GM21723 (cell line): ENCODE measurements around the gene EIF3B.
"Not testable (repeated sequence)": the region's sequence is repeated elsewhere in the genome, so short reads cannot be mapped to it uniquely, and the experiment has no call there.

Experiments used
- ATAC-seq: cut with Tn5 transposase; IDR thresholded peaks from one replicate; pipeline ENCODE4 v1.9.1; 2021; ENCODE audit warnings: mild to moderate bottlenecking, moderate library complexity; ENCODE audit not compliant: unreplicated experiment

The EIF3B gene

DNA sequence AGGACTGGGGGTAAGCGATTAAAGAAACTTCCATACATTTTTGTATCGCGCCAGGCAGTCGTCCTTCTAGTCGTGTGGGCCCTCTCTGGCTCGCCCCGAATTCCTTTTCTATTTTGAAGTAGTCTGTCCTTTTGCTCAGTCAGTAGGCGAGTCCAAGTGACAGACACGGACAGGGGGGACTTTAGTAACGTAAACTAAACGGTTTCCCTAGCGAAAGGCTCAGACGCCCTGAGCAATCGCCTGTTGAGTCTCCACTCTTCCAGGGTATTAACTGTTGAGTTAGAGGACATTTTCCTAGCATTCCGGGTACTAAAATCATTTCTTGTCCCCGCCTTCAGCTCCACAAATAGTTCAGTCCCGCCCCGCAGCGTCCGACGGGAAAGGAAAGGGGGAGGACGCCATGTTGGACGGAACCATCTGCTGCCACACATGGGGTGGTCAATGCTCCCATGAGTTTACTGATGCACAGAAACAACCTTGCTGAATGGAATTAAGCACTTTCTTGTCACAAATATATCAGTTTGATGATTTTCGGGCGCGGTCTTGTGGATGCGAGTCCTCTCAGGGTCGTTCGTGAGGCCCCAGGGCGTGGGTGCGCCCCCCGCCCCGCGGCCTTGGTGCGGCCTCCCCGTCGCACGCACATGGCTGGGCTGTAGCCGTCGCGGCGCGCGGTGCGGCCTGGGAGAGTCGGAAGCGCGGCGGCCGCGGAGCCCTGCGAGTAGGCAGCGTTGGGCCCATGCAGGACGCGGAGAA is at the start of gene EIF3B:
Gene EIF3B, plus strand, starts transcription at position 642 of the 753 bp plus-strand sequence. Its CDS starts 95 bp downstream, at position 737.
- ATAC-seq = peak; percentile 85

DNA sequence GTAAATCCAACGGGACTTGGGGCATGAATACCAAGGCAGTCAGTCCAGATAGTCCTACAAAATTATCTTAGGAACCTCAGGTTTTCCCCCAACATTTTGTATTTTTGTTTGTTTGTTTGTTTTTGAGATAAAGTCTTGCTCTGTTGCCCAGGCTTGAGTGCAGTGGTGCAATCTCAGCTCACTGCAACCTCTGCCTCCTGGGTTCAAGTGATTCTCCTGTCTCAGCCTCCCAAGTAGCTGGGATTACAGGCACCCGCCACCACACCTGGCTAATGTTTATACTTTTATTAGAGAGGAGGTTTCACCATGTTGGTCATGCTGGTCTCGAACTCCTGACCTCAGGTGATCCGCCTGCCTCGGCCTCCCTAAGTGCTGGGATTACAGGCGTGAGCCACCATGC is 49.4 kb upstream of the EIF3B start:
- not testable (repeated sequence) for ATAC-seq

DNA sequence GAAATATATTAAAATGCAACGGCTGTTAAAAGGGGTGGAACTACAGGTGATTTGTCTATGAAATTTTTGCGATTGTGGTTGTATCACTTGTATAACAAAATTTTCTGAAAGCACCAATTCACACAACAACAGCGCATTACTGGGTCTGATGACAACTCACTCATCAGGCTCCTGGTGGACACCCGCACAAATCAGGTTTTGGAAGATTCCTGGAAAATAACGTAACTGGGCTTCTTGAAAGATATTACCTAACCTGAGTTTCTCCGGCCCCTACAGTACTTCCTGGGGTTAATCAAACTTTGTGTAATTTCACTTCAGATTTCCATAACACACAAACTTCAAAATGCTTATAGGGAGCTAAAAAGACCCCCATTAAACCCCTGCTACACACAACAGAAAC is 47.9 kb upstream of the EIF3B start:
- ATAC-seq = no peak

DNA sequence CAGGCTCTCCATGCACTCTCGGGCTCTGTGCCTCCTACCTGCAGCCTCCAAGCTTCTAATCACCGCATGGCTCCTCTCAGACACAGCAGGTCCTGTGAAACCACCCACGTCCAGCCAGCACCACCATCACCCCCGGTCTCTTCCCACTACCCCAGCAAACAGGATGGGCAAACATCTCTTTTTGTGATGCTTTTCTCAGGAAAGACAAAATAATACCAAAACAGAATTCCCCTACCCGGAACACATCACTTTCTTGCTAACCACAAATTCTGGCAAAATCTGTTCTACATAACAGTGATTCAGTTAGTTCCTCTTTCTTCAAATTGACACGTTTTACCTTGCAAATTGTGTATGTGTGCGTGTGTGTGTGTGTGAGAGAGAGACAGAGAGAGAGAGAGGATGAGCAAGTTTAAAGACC is 46.9 kb upstream of the EIF3B start:
- peak; percentile 57 for ATAC-seq

DNA sequence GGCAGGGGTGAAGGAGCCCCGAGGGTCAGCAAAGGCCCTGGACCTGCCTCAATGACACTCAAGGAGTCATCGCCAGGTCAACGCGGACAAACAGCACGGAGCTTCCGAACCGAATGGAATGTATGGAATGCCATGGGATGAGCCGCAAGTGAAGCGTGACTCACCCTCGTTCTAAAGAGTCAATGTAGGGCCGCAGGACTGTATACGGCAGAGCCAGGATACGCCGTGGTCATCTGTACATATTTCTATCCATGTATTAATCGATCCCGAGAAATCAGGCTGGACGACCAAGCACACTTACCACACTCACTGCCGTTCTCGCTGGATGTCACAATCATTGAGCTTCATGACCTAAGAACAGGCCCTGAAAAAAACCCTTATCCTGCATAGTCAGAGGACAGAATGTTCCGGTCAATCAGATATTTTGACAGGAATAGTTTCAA is 44.7 kb upstream of the EIF3B start:
- no peak for ATAC-seq

DNA sequence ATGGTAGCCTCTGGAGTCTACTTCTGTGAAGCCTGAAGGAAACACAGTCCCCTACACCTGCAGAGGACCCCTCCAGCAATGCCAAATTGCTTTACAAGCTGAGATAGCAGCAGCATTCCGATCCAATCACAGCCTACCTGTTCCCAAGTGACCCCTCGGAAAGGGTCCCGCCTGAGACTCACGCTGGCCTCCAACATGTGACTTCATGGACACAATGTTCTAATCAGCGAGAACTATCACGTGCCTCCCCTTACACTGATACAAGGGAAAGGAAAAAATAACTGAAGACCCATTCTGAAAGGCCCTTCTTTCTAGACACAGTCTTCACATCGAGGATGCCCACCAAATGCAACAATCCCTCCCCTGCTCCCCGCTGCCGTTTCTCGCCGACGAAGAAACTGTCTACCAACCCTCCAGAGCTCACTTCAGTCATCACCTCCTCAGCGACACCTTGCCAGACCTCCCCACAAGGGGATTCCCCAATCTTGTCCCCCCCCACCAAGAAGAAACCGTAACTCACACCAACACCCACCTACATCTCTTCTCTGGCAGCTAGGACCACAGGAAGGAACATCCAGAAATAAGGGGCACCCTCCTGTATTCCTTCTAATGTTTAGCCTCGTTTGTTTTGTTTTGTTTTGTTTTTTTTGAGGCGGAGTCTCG is 42.2 kb upstream of the EIF3B start:
- no peak for ATAC-seq

DNA sequence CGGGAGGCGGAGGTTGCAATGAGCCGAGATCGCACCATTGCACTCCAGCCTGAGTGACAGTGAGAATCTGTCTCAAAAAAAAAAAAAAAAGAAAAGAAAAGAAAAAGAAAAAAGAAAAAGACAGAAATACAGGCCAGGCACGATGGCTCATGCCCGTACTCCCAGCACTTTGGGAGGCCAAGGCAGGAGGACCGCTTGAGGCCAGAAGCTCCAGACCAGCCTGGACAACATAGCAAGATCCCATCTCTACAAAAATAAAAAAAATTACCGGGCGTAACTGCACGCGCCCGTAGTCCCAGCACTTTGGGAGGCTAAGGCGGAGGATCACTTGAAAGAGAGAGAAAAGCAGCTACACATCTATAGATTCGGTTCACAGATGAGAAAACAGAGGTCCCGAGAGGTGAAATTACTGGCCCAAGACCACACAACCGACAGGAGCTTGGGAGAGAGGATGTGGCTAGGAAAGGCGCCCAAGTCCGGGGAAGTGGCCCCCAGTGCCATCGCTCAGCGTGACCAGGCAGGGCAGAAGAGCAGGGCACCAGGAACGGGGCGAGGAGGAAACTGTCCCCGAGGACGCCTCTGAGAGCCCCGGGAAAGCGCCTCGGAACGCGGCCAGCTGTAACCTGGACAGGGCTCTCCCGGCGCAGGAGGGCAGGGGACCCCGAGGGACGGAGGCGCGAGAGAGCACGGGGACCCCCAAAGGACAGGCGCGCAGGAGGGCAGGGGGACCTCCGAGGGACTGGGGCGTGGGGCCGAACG is 41.0 kb upstream of the EIF3B start:
- ATAC-seq = peak; percentile 17

DNA sequence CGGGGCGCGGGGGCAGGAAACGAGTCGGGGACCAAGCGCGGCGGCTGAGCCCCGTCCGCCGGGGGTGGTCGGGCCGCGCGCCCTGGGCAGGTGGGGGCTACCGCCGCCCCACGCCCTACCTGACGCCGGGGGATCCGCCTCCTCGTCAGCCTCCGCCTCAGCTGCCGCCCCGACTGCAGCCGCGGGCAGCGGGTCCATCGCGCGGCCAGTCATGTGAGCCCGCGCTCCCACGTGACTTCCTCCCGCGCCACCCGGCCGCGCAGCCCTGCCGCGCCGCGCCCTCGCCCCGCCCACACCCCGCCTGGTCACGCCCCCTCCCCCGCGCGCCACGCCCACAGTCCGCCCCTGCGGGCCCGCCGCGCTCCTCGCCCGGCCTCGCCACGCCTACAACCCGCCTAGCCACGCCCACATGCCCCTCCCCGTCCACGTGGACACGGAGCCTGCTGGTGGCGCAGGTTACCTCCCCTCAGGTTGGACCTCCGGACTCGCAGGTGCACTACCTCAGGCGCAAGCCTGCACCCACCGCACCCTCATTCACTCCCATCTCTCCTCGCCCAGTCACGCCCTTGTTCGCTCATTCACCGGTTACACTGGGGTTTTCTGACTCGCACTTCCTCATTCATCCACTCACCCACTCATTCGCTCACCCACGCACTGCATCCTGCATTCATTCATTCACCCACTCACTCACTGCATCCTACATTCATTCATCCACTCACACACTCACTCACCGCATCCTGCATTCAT is 40.2 kb upstream of the EIF3B start, which contains the start of gene SNX8:
Gene SNX8, minus strand, starts transcription at position 233 of the 747 bp plus-strand sequence. Its CDS starts 20 bp downstream, at position 213.
- ATAC-seq = peak; percentile 69

DNA sequence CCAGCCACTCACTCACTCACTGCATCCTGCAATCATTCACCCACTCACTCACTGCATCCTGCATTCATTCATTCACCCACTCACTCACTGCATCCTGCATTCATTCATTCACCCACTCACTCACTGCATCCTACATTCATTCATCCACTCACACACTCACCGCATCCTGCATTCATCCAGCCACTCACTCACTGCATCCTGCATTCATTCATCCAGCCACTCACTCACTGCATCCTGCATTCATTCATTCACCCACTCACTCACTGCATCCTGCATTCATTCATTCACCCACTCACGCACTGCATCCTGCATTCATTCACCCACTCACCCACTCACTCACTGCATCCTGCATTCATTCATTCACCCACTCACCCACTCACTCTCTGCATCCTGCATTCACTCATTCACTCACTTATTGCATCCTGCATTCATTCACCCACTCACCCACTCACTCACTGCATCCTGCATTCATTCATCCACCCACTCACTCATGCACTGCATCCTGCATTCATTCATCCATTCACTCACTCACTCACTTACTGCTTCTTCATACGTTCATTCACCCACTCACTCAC is 39.6 kb upstream of the EIF3B start:
- ATAC-seq = not testable (repeated sequence)

DNA sequence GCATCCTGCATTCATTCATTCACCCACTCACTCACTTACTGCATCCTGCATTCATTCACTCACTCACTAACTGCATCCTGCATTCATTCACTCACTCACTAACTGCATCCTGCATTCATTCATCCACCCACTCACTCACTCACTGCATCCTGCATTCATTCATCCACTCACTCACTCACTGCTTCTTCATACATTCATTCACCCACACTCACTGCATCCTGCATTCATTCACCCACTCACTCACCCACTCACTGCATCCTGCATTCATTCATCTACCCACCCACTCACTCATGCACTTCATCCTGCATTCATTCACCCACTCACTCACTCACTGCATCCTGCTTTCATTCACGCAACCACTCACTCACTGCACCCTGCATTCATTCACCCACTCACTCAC is 38.8 kb upstream of the EIF3B start:
- no peak for ATAC-seq

DNA sequence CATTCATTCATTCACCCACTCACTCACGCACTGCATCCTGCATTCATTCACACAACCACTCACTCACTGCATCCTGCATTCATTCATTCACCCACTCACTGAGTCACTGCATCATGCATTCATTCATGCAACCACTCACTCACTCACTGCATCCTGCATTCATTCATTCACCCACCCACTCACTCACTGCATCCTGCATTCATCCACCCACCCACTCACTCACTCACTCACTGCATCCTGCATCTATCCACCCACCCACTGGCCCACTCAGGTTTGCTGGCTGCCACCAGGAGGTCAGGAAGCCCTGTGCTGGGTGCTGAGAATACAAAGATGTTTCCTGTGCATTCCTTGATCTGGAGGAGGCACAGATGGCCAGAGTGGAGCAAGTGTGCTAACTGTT is 38.0 kb upstream of the EIF3B start:
- ATAC-seq = no peak

DNA sequence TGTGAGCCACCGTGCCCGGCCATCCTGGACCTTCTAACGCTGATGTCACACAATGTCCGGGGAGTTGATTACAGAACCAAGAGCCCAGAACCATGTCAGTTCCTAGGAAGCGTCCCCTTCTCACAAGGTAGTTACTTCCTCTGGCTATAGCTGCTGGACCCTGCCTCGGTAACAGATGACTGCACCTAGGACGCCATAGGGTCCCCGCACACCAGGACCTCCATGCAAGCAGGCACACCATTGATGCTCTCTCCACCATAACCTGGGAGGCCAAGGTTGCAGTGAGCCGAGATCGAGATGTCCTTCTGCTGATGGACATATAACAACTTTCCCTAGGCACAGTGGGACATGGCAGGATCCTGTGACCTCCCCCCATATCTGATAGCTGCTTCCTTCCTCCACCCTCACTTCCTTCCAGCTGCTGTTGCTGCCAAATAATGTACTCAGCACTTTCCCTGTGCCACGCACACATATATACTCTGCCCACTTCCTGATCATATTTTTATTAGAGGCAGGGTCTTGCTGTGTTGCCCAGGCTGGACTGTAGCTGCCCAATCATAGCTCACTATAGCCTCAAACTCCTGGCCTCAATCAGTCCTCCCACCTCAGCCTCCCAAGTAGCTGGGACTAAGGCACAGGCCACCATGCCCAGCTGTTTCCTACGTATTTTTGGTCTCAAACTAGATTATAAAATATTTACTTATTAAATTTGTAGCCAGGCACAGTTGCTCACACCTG is 36.9 kb upstream of the EIF3B start:
- no peak for ATAC-seq

DNA sequence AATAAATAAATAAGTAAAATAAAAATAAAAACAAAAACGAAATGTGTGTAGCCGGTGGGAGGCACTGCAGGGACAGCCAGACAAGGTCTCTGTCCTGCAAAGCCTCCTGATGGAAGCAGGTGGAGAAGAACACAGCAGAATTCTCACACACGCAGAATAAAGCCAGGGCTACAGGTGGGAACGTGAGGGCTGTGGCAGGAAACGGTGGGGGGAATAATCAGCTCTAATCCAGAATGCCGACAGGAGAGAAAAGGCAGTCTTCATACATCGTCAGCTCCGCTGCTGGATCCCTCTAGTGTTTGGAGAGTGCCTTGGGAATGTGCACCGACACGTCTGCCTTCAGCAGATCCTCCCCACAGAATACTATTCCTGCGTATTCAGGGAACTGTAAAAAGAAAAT is 33.6 kb upstream of the EIF3B start:
- no peak for ATAC-seq

DNA sequence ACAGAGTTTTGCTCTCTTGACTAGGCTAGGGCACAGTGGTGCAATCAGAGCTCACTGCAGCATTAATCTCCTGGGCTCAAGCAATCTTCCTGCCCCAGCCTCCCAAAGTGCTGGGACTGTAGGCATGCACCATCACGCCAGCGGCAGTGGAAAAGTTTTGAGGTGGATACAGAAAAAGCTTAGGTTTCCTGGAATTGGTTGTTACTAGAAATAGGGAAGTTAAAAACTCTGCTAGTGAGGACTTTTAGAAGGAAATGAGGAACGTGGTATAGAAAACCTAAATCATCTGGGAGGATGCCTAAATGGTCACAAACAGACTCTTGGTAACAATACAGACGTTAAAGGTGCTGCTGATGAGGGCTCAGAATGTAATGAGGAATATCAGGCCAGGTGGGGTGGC is 29.5 kb upstream of the EIF3B start:
- ATAC-seq = no peak

DNA sequence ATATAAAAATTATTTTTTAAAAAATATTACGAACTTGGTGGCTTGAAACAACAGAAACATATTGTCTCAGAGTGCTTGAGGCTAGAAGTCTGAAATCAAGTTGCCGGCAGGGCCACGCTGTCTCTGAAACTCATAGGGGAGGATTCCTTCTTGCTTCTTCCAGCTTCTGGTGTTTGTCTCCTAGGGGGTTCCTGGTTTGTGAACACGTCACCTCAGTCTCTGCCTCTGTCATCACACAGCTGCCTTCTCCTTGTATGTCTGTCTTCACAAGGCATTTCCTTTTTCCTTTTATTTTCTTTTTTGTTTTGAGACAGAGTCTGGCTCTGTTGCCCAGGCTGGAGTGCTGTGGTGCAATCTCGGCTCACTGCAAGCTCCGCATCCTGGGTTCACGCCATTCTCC is 27.7 kb upstream of the EIF3B start:
- no peak for ATAC-seq

DNA sequence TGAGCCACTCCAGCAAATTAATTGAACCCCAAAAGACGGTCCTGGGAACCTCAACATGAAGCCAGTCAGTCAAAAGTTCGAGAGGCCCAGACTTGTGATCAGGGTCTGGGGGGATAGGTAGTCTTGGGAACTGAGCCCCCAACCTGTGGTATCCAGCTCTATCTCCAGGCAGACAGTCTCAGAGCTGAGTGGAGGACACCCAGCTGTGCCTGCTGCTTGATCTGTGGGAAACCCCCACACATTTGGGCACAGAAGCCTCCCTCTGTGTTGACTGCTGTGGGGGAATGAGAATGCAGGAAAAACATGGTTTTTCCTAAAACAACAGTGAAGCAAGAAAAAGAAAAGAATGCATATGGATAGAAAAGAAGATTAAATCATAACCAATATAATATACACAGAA is 24.1 kb upstream of the EIF3B start:
- no peak for ATAC-seq

DNA sequence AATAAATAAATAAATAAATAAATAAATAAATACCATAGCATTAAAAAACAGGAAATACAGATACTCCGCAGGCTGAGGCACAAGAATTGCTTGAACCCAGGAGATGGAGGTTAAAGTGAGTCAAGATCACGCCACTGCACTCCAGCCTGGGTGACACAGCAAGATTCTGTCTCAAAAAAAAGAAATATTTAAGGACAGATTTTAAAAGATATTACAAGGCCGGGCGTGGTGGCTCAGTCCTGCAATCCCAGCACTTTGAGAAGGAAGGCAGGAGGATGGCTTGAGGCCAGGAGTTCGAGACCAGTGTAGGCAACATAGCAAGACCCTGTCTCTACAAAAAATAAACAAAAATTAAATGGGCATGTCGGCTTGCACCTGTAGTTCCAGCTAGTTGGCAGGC is 22.9 kb upstream of the EIF3B start:
- ATAC-seq = no peak

DNA sequence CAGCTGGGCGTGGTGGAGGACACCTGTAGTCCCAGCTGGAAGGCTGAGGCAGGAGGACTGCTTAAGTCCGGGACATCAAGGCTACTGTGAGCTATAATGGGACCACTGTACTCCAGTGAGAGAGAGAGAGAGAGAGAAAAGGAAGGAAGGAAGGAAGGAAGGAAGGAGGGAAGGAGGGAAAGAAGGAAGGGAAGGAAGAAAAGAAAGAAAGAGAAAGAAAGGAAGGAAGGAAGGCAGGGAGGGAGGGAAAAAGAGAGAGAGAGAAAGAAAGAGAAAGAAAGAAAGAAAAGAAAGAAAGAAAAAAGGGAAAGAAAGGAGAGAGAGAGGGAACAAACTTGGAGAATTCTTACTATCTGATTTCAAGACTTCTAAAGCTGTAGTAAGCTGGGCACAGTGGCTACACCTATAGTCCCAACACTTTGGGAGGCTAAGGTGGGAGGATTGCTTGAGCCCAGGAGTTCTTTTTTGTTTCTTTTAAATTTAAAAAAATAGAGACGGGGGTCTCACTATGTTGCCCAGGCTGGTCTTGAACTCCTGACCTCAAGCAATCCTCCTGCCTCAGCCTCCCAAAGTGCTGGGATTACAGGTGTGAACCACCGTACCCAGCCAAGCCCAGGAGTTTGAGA is 21.9 kb upstream of the EIF3B start:
- not testable (repeated sequence) for ATAC-seq

DNA sequence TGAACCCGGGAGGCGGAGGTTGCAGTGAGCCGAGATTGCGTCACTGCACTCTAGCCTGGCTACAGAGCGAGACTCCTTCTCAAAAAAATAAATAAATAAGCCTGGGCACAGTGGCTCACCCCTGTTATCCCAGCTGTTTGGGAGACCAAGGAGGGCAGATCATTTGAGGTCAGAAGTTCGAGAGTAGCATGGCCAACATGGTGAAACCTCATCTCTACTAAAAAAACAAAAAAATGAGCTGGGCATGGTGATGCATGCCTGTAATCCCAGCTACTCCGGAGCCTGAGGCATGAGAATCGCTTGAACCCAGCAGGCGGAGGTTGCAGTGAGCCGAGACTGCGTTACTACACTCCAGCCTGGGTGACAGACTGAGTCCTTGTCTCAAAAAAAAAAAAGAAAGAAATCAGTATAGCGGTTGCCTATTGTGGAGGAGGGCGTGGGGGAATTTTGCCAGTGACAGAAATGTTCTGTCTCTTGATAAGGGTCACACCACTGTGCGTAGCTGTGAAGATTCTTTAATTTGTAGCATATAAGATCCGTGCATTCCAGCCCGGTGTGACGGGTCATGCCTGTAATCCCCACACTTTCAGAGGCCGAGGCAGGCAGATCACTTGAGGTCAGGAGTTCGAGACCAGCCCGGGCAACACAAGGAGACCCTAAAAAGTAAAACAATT is 17.9 kb upstream of the EIF3B start:
- ATAC-seq = no peak
